HEK293 (cell line): ENCODE data around the gene JCAD.

ENCODE experiments used
- CTCF ChIA-PET: fragments of 350-600 bp; formaldehyde crosslinking; extraction: SDS; loops from one replicate; lab custom pipeline; 2021; ENCODE audit warnings: antibody characterized with exemption; lab: Yijun Ruan, JAX
- POLR2A ChIA-PET: fragments of 300-600 bp; formaldehyde crosslinking; extraction: SDS; loops from one replicate; lab custom pipeline; 2020; ENCODE audit warnings: antibody characterized with exemption, inconsistent platforms; lab: Yijun Ruan, JAX
- H3K27ac ChIP-seq: fragments of 200-500 bp; sonication (Bioruptor generic); 2 replicates; pipeline ENCODE4 v1.5.1; 2014; ENCODE audit warnings: low read depth, low read length, control low read depth, inconsistent platforms; ENCODE audit errors: extremely low read depth
- H3K36me3 ChIP-seq, 2 experiments: fragments of 200-500 bp in 1 of 2; sonication (Bioruptor generic) in 1 of 2; 1 replicate in 1 of 2; 2 replicates in 1 of 2; pipeline ENCODE4 v1.5.1; 2014 to 2017; ENCODE audit warnings: inconsistent platforms in 2 of 2, low read length in 2 of 2; ENCODE audit not compliant: control insufficient read depth in 2 of 2, insufficient read depth in 1 of 2
- H3K4me1 ChIP-seq: fragments of 200-500 bp; sonication (Bioruptor generic); 2 replicates; pipeline ENCODE4 v1.5.1; 2014; ENCODE audit warnings: mild to moderate bottlenecking, low read length, inconsistent platforms; ENCODE audit not compliant: control insufficient read depth, insufficient read depth
- H3K4me3 ChIP-seq: 2 replicates; pipeline ENCODE4 v1.5.1; 2011; ENCODE audit warnings: low read depth, mild to moderate bottlenecking, control low read depth, low read length, moderate library complexity
- H3K9me3 ChIP-seq: fragments of 200-500 bp; sonication (Bioruptor generic); 2 replicates; pipeline ENCODE4 v1.5.1; 2014; ENCODE audit warnings: low read depth, low read length, inconsistent platforms; ENCODE audit not compliant: control insufficient read depth, insufficient read depth
- EGR2 ChIP-seq: fragments of 450-650 bp; formaldehyde crosslinking; IDR thresholded peaks from 2 replicates; pipeline ENCODE4 v1.5.1; 2016; ENCODE audit warnings: low read depth, missing biosample characterization, missing genetic modification characterization
- ZBTB48 ChIP-seq: fragments of 450-650 bp; formaldehyde crosslinking; IDR thresholded peaks from 2 replicates; pipeline ENCODE4 v1.5.1; 2016; ENCODE audit warnings: missing biosample characterization, missing genetic modification characterization
- ZFHX2 ChIP-seq: fragments of 450-650 bp; formaldehyde crosslinking; conservative IDR thresholded peaks from 2 replicates; pipeline ENCODE4 v1.5.1; 2016; ENCODE audit warnings: missing biosample characterization, missing genetic modification characterization
- ZNF10 ChIP-seq: fragments of 450-650 bp; formaldehyde crosslinking; IDR thresholded peaks from 2 replicates; pipeline ENCODE4 v1.5.1; 2017; ENCODE audit warnings: missing biosample characterization, missing genetic modification characterization
- ZNF202 ChIP-seq: fragments of 450-650 bp; formaldehyde crosslinking; IDR thresholded peaks from 2 replicates; pipeline ENCODE4 v1.5.1; 2016; ENCODE audit warnings: missing biosample characterization, missing genetic modification characterization, borderline replicate concordance
- ZNF335 ChIP-seq: fragments of 450-650 bp; formaldehyde crosslinking; conservative IDR thresholded peaks from 2 replicates; pipeline ENCODE4 v1.5.1; 2016; ENCODE audit warnings: missing biosample characterization, missing genetic modification characterization
- ZNF707 ChIP-seq: fragments of 450-650 bp; formaldehyde crosslinking; IDR thresholded peaks from 2 replicates; pipeline ENCODE4 v1.5.1; 2016; ENCODE audit warnings: missing biosample characterization, missing genetic modification characterization
- ZNF777 ChIP-seq: fragments of 450-650 bp; formaldehyde crosslinking; IDR thresholded peaks from 2 replicates; pipeline ENCODE4 v1.5.1; 2017; ENCODE audit warnings: missing biosample characterization, missing genetic modification characterization, borderline replicate concordance
- ZNF830 ChIP-seq: fragments of 450-650 bp; IDR thresholded peaks from 2 replicates; pipeline ENCODE4 v1.5.0; 2018; ENCODE audit warnings: missing biosample characterization, missing genetic modification characterization, low read depth, mild to moderate bottlenecking, moderate library complexity
- ZSCAN16 ChIP-seq: fragments of 450-650 bp; formaldehyde crosslinking; IDR thresholded peaks from 2 replicates; pipeline ENCODE4 v1.5.1; 2016; ENCODE audit warnings: missing biosample characterization, missing genetic modification characterization
- TF ChIP-seq, protein P1 (sequence below): fragments of 450-650 bp; formaldehyde crosslinking; IDR thresholded peaks from 2 replicates; pipeline ENCODE4 v1.5.1; 2017; ENCODE audit warnings: missing biosample characterization, missing genetic modification characterization
- TF ChIP-seq, protein P2 (sequence below): fragments of 450-650 bp; formaldehyde crosslinking; IDR thresholded peaks from 2 replicates; pipeline ENCODE4 v1.5.1; 2016; ENCODE audit warnings: missing biosample characterization, missing genetic modification characterization
- TF ChIP-seq, protein P3 (sequence below): fragments of 450-650 bp; formaldehyde crosslinking; IDR thresholded peaks from 2 replicates; pipeline ENCODE4 v1.5.1; 2016; ENCODE audit warnings: missing biosample characterization, missing genetic modification characterization, low read depth
- TF ChIP-seq, protein P4 (sequence below): fragments of 450-650 bp; formaldehyde crosslinking; IDR thresholded peaks from 2 replicates; pipeline ENCODE4 v1.5.1; 2017; ENCODE audit warnings: missing biosample characterization, missing genetic modification characterization
- TF ChIP-seq, protein P5 (sequence below): fragments of 450-650 bp; formaldehyde crosslinking; optimal IDR thresholded peaks from 2 replicates; pipeline ENCODE3; 2016; ENCODE audit warnings: missing biosample characterization, mild to moderate bottlenecking, missing genetic modification characterization
- TF ChIP-seq, protein P6 (sequence below): fragments of 450-650 bp; formaldehyde crosslinking; conservative IDR thresholded peaks from 2 replicates; pipeline ENCODE4 v1.5.1; 2016; ENCODE audit warnings: low read depth, missing biosample characterization, missing genetic modification characterization
- TF ChIP-seq, protein P7 (sequence below): fragments of 450-650 bp; formaldehyde crosslinking; IDR thresholded peaks from 2 replicates; pipeline ENCODE4 v1.5.1; 2016; ENCODE audit warnings: missing biosample characterization, missing genetic modification characterization
- TF ChIP-seq, protein P8 (sequence below): fragments of 450-650 bp; formaldehyde crosslinking; IDR thresholded peaks from 2 replicates; pipeline ENCODE4 v1.5.1; 2016; ENCODE audit warnings: missing biosample characterization, missing genetic modification characterization

The JCAD gene

DNA sequence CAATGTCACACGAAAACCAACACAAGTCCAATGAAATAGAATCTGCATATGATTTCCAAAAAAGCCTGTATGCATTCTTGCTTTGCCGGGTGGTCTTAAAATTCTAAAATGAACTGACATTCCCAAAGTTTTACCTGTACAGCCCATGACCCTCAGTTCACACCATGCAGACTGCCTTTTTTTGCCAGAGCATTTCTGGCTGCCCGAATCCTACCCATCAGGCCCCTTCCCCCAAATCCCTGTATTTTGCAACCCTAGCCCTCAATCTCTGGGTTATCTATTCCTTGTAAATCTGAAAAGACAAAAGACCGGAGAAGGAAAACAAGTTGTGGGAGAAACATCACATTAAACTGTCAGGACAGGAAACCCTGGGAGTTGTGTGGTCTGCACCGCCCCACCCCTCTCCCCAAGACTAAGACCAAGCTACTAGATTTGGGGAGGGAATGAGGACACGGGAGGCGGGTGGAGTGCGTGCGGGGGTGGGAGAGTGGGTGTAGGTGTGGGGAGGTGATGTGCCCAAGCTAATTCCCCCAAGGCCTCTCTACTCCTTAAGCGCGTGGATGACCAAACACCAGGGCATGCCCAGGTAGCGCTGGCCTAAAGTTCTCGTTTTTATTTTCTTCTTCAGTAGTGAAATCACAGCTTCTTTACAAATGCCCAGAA is 1.4 kb downstream of the JCAD start (continued):
- TF ChIP-seq ZNF335 (tag by site-specific recombination): no peak; the same call in 1 of the 2 replicates
- TF ChIP-seq, protein P1, sequence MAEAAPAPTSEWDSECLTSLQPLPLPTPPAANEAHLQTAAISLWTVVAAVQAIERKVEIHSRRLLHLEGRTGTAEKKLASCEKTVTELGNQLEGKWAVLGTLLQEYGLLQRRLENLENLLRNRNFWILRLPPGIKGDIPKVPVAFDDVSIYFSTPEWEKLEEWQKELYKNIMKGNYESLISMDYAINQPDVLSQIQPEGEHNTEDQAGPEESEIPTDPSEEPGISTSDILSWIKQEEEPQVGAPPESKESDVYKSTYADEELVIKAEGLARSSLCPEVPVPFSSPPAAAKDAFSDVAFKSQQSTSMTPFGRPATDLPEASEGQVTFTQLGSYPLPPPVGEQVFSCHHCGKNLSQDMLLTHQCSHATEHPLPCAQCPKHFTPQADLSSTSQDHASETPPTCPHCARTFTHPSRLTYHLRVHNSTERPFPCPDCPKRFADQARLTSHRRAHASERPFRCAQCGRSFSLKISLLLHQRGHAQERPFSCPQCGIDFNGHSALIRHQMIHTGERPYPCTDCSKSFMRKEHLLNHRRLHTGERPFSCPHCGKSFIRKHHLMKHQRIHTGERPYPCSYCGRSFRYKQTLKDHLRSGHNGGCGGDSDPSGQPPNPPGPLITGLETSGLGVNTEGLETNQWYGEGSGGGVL: peak; percentile 89
- TF ChIP-seq, protein P2, sequence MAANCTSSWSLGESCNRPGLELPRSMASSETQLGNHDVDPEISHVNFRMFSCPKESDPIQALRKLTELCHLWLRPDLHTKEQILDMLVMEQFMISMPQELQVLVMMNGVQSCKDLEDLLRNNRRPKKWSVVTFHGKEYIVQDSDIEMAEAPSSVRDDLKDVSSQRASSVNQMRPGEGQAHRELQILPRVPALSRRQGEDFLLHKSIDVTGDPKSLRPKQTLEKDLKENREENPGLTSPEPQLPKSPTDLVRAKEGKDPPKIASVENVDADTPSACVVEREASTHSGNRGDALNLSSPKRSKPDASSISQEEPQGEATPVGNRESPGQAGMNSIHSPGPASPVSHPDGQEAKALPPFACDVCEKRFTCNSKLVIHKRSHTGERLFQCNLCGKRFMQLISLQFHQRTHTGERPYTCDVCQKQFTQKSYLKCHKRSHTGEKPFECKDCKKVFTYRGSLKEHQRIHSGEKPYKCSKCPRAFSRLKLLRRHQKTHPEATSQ (tag by site-specific recombination): no peak

DNA sequence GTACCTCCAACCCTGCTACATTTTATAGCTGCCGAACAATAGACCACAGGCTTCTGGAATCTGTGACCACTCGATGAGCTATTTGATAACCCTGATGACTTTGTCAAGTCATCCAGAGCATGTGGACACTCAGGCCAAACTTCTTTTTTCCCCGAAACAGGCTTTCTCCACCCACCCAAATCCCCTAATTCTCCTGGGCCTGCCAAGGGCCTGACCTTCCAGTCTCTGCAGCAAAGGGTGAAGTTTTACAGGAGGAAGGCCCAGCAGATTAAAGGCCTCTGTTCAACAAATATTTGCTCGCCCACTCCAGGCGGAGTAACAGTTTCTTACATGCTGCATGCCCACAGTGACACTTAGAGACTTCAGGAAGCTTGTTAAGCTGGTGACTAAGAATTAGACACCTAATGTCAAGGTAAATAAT is 2.0 kb downstream of the JCAD start:
- Histone ChIP-seq H3K4me3 (no peak overlapping the region), H3K36me3 (no peaks in the 10 kb centered on the region), H3K27ac (peak overlapping the region; percentile 84), H3K4me1 (peaks cover 26% of the 10 kb centered on the region), H3K9me3 (no peaks in the 10 kb centered on the region)
- POLR2A ChIA-PET: interaction anchor here (0.6 kb wide), 1 partner anchor 286 kb away, joined by 5 read pairs; no protein-coding TSS in a partner anchor
- CTCF ChIA-PET: interaction anchor here (0.7 kb wide), 1 partner anchor 15 kb away, joined by 3 read pairs; no protein-coding TSS in a partner anchor
- TF ChIP-seq ZNF830 (tag by site-specific recombination) (no peak), EGR2 (tag by site-specific recombination) (peak; percentile 82), ZFHX2 (tag by site-specific recombination) (peak; percentile 72), ZNF10 (no peak), ZNF202 (tag by site-specific recombination) (no peak), ZNF777 (tag by site-specific recombination) (no peak), ZBTB48 (tag by site-specific recombination) (no peak), ZNF707 (tag by site-specific recombination) (no peak), ZSCAN16 (no peak)
- TF ChIP-seq, protein P3, sequence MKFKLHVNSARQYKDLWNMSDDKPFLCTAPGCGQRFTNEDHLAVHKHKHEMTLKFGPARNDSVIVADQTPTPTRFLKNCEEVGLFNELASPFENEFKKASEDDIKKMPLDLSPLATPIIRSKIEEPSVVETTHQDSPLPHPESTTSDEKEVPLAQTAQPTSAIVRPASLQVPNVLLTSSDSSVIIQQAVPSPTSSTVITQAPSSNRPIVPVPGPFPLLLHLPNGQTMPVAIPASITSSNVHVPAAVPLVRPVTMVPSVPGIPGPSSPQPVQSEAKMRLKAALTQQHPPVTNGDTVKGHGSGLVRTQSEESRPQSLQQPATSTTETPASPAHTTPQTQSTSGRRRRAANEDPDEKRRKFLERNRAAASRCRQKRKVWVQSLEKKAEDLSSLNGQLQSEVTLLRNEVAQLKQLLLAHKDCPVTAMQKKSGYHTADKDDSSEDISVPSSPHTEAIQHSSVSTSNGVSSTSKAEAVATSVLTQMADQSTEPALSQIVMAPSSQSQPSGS (tag by site-specific recombination): no peak
- TF ChIP-seq, protein P4, sequence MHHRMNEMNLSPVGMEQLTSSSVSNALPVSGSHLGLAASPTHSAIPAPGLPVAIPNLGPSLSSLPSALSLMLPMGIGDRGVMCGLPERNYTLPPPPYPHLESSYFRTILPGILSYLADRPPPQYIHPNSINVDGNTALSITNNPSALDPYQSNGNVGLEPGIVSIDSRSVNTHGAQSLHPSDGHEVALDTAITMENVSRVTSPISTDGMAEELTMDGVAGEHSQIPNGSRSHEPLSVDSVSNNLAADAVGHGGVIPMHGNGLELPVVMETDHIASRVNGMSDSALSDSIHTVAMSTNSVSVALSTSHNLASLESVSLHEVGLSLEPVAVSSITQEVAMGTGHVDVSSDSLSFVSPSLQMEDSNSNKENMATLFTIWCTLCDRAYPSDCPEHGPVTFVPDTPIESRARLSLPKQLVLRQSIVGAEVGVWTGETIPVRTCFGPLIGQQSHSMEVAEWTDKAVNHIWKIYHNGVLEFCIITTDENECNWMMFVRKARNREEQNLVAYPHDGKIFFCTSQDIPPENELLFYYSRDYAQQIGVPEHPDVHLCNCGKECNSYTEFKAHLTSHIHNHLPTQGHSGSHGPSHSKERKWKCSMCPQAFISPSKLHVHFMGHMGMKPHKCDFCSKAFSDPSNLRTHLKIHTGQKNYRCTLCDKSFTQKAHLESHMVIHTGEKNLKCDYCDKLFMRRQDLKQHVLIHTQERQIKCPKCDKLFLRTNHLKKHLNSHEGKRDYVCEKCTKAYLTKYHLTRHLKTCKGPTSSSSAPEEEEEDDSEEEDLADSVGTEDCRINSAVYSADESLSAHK (tag by site-specific recombination): peak; percentile 84
- TF ChIP-seq, protein P5, sequence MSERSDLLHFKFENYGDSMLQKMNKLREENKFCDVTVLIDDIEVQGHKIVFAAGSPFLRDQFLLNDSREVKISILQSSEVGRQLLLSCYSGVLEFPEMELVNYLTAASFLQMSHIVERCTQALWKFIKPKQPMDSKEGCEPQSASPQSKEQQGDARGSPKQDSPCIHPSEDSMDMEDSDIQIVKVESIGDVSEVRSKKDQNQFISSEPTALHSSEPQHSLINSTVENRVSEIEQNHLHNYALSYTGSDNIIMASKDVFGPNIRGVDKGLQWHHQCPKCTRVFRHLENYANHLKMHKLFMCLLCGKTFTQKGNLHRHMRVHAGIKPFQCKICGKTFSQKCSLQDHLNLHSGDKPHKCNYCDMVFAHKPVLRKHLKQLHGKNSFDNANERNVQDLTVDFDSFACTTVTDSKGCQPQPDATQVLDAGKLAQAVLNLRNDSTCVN (tag by site-specific recombination): no peak
- TF ChIP-seq, protein P6, sequence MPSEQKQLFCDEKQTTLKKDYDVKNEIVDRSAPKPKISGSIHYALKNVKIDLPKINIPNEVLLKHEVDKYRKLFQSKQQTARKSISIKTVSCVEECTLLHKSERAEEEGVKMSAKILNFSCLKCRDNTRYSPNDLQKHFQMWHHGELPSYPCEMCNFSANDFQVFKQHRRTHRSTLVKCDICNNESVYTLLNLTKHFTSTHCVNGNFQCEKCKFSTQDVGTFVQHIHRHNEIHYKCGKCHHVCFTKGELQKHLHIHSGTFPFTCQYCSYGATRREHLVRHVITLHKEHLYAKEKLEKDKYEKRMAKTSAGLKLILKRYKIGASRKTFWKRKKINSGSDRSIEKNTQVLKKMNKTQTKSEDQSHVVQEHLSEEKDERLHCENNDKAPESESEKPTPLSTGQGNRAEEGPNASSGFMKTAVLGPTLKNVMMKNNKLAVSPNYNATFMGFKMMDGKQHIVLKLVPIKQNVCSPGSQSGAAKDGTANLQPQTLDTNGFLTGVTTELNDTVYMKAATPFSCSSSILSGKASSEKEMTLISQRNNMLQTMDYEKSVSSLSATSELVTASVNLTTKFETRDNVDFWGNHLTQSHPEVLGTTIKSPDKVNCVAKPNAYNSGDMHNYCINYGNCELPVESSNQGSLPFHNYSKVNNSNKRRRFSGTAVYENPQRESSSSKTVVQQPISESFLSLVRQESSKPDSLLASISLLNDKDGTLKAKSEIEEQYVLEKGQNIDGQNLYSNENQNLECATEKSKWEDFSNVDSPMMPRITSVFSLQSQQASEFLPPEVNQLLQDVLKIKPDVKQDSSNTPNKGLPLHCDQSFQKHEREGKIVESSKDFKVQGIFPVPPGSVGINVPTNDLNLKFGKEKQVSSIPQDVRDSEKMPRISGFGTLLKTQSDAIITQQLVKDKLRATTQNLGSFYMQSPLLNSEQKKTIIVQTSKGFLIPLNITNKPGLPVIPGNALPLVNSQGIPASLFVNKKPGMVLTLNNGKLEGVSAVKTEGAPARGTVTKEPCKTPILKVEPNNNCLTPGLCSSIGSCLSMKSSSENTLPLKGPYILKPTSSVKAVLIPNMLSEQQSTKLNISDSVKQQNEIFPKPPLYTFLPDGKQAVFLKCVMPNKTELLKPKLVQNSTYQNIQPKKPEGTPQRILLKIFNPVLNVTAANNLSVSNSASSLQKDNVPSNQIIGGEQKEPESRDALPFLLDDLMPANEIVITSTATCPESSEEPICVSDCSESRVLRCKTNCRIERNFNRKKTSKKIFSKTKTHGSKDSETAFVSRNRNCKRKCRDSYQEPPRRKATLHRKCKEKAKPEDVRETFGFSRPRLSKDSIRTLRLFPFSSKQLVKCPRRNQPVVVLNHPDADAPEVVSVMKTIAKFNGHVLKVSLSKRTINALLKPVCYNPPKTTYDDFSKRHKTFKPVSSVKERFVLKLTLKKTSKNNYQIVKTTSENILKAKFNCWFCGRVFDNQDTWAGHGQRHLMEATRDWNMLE: no peak
- TF ChIP-seq, protein P7, sequence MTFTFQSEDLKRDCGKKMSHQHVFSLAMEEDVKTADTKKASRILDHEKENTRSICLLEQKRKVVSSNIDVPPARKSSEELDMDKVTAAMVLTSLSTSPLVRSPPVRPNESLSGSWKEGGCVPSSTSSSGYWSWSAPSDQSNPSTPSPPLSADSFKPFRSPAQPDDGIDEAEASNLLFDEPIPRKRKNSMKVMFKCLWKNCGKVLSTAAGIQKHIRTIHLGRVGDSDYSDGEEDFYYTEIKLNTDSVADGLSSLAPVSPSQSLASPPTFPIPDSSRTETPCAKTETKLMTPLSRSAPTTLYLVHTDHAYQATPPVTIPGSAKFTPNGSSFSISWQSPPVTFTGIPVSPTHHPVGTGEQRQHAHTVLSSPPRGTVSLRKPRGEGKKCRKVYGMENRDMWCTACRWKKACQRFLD (tag by site-specific recombination): no peak
- TF ChIP-seq, protein P8, sequence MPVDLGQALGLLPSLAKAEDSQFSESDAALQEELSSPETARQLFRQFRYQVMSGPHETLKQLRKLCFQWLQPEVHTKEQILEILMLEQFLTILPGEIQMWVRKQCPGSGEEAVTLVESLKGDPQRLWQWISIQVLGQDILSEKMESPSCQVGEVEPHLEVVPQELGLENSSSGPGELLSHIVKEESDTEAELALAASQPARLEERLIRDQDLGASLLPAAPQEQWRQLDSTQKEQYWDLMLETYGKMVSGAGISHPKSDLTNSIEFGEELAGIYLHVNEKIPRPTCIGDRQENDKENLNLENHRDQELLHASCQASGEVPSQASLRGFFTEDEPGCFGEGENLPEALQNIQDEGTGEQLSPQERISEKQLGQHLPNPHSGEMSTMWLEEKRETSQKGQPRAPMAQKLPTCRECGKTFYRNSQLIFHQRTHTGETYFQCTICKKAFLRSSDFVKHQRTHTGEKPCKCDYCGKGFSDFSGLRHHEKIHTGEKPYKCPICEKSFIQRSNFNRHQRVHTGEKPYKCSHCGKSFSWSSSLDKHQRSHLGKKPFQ: no peak
